Amniotic stem cell (primary cell): ENCODE results near the gene NRP1.
A peak's percentile ranks its signal among the peaks of the same experiment; 100 is the strongest.
"Not testable (repeated sequence)": the region's sequence is repeated elsewhere in the genome, so short reads cannot be mapped to it uniquely, and the experiment has no call there.

Experiments used
- DNase-seq: peaks from one replicate; lab custom pipeline; 2025; lab: John Stamatoyannopoulos, UW

Gene NRP1

GRCh38 chr10:33237736-33238624 lies 96.5 kb downstream of the NRP1 start:
- peak; percentile 87 for DNase-seq

- DNase-seq = no peak
These were observed 97.6 kb downstream of the NRP1 start for GRCh38 chr10:33236916-33237315.

- DNase-seq = no peak
These were observed 98.5 kb downstream of the NRP1 start for GRCh38 chr10:33235951-33236350.

GRCh38 chr10:33235251-33235884 lies 99.1 kb downstream of the NRP1 start:
- DNase-seq = no peak

GRCh38 chr10:33234831-33235237 lies 99.6 kb downstream of the NRP1 start:
- DNase-seq = no peak

- DNase-seq = no peak
These were observed 100.8 kb downstream of the NRP1 start for GRCh38 chr10:33233635-33234034.

- no peak for DNase-seq
These were observed 101.2 kb downstream of the NRP1 start for GRCh38 chr10:33233221-33233620.

- DNase-seq = no peak
These were observed 102.7 kb downstream of the NRP1 start for GRCh38 chr10:33231621-33232350.

GRCh38 chr10:33229949-33230267 lies 104.6 kb downstream of the NRP1 start:
- no peak for DNase-seq

- DNase-seq = no peak
These were observed 105.1 kb downstream of the NRP1 start for GRCh38 chr10:33229252-33229948.

- no peak for DNase-seq
These were observed 106.0 kb downstream of the NRP1 start for GRCh38 chr10:33228426-33228825.

- no peak for DNase-seq
These were observed 107.0 kb downstream of the NRP1 start for GRCh38 chr10:33227489-33227888.

- DNase-seq = no peak
These were observed 110.1 kb downstream of the NRP1 start for GRCh38 chr10:33224251-33224965.

- no peak for DNase-seq
These were observed 111.0 kb downstream of the NRP1 start for GRCh38 chr10:33223326-33224000.

GRCh38 chr10:33222304-33222703 lies 112.2 kb downstream of the NRP1 start:
- DNase-seq = not testable (repeated sequence)

- DNase-seq = no peak
These were observed 116.6 kb downstream of the NRP1 start for GRCh38 chr10:33217854-33218253.

GRCh38 chr10:33216661-33217427 lies 117.6 kb downstream of the NRP1 start:
- DNase-seq = no peak

- peak; percentile 27 for DNase-seq
These were observed 118.8 kb downstream of the NRP1 start for GRCh38 chr10:33215635-33216034.

GRCh38 chr10:33215154-33215553 lies 119.3 kb downstream of the NRP1 start:
- DNase-seq = peak; percentile 60

GRCh38 chr10:33214174-33214573 lies 120.3 kb downstream of the NRP1 start:
- DNase-seq = no peak
